GM23338 (cell line): ENCODE data around the gene ZNF142.

Experiments
- CREB1 ChIP-seq: fragments of 250-450 bp; sonication (Bioruptor Pico); IDR thresholded peaks from 2 replicates; pipeline ENCODE4 v1.5.0; 2020; ENCODE audit warnings: low read depth, mild to moderate bottlenecking, moderate library complexity
- CTCF ChIP-seq, 2 experiments: fragments of 200-600 bp in 1 of 2; sonication (generic) in 1 of 2; conservative IDR thresholded peaks; 2 replicates each; pipeline versions ENCODE4 v1.5.1 to v1.6.1; 2016 to 2017; ENCODE audit warnings: antibody characterized with exemption in 2 of 2, low read depth in 2 of 2, mild to moderate bottlenecking in 2 of 2, moderate library complexity in 1 of 2
- EZH2 ChIP-seq: fragments of 200-600 bp; sonication (generic); IDR thresholded peaks from one replicate; pipeline ENCODE4 v1.8.0; 2017; ENCODE audit warnings: antibody characterized with exemption, mild to moderate bottlenecking, low read depth; ENCODE audit not compliant: unreplicated experiment
- EZH2phosphoT487 ChIP-seq: fragments of 200-600 bp; sonication (generic); IDR thresholded peaks from one replicate; pipeline ENCODE4 v1.8.1; 2018; ENCODE audit warnings: antibody characterized with exemption; ENCODE audit not compliant: unreplicated experiment
- JUNB ChIP-seq: IDR thresholded peaks from one replicate; pipeline ENCODE4 v1.6.1; 2016; ENCODE audit warnings: antibody characterized with exemption; ENCODE audit not compliant: unreplicated experiment
- NANOG ChIP-seq: IDR thresholded peaks from 2 replicates; pipeline ENCODE4 v1.6.1; 2016; ENCODE audit warnings: antibody characterized with exemption, borderline replicate concordance
- POLR2AphosphoS5 ChIP-seq: IDR thresholded peaks from 2 replicates; pipeline ENCODE4 v1.6.1; 2016; ENCODE audit warnings: antibody characterized with exemption, low read depth
- REST ChIP-seq: IDR thresholded peaks from one replicate; pipeline ENCODE4 v1.6.1; 2018; ENCODE audit warnings: antibody characterized with exemption; ENCODE audit not compliant: unreplicated experiment
- STAT1 ChIP-seq: IDR thresholded peaks from one replicate; pipeline ENCODE4 v1.6.1; 2016; ENCODE audit warnings: antibody characterized with exemption; ENCODE audit not compliant: unreplicated experiment
- ZNF114 ChIP-seq: fragments of 250-450 bp; sonication (Bioruptor Pico); IDR thresholded peaks from 2 replicates; pipeline ENCODE4 v1.5.0; 2020; ENCODE audit warnings: mild to moderate bottlenecking, moderate library complexity
- ZNF331 ChIP-seq: fragments of 250-450 bp; sonication (Bioruptor Pico); IDR thresholded peaks from 2 replicates; pipeline ENCODE4 v1.5.0; 2020; ENCODE audit warnings: low read depth, mild to moderate bottlenecking, moderate library complexity

- TF ChIP-seq EZH2 (no peak), REST (no peak), CTCF (conservative IDR thresholded peaks at IDR 0.05; ENCODE audit: low read depth in 2 of 2) (no peak), EZH2phosphoT487 (no peak), POLR2AphosphoS5 (no peak), STAT1 (no peak), CREB1 (CRISPR knock-in tag) (no peak), ZNF114 (CRISPR knock-in tag) (no peak), NANOG (no peak), ZNF331 (CRISPR knock-in tag) (no peak), JUNB (no peak)
Observed at GRCh38 chr2:218655751-218656150, 3.7 kb downstream of the ZNF142 start.
